Mucosa of gallbladder (tissue), 1 donor: ENCODE data around the gene PSORS1C1. TPM values are rescaled to one million over a fixed set of nuclear protein-coding genes. Genes with fewer than 3 reads are reported as not detected.
"Not testable (repeated sequence)": the region's sequence is repeated elsewhere in the genome, so short reads cannot be mapped to it uniquely, and the experiment has no call there.

Experiments used
- DNase-seq: peaks from one replicate; pipeline ENCODE4 v3.0.0-alpha.2; 2020; ENCODE audit warnings: low spot score
- total RNA-seq: library from RNA; stranded (reverse); gene quantifications from one replicate; pipeline ENCODE4 v1.2.1, GENCODE V29; 2021
- donor health status: DM: no; HTN: no; CAD: no.

The PSORS1C1 gene
- total RNA-seq, 1 donor from 2014 or later = 11.0 TPM

- DNase-seq = no peak
These were observed 63.8 kb downstream of the PSORS1C1 start for GRCh38 chr6:31178143-31179041.

DNA sequence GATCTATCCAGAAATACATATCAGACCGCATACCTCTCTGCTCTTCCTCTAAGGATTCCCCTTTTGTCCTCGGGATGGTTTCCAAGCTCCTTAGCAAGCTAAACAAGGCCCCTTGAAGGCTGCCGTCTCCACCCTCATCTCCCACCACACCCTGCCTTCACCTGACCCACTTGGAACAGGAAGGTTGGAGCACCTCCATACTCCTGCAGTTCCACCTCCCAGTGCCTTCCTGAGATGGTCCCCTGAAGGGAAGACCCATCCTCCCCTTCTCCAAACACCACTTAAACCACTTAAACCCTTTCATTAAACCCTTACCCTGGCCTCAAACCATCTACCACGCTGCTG, 64.4 kb downstream of the PSORS1C1 start:
- no peak for DNase-seq

GRCh38 chr6:31179896-31180295, 65.3 kb downstream of the PSORS1C1 start:
- DNase-seq = no peak

GRCh38 chr6:31180500-31180899, 65.9 kb downstream of the PSORS1C1 start:
- peak; percentile 72 for DNase-seq

GRCh38 chr6:31183287-31183686, 68.7 kb downstream of the PSORS1C1 start:
- DNase-seq = not testable (repeated sequence)

GRCh38 chr6:31183859-31184258, 69.3 kb downstream of the PSORS1C1 start:
- not testable (repeated sequence) for DNase-seq

DNA sequence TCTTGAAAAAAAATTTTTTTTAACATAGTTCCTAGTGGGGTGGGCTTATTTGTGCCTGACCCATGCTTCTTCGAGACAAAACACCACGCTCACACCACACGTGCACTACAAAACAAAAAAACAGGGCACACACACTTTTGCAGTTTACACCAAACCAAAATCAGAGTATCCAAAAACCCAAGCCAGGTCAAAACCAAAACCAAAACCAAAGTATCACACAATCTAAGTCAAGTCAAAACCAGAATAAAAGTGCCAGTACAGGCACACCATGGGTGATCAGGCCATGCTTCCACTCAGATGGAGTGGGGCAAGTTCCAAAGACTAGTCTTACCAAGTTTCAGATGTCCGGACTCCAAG, 71.1 kb downstream of the PSORS1C1 start:
- DNase-seq = not testable (repeated sequence)

DNA sequence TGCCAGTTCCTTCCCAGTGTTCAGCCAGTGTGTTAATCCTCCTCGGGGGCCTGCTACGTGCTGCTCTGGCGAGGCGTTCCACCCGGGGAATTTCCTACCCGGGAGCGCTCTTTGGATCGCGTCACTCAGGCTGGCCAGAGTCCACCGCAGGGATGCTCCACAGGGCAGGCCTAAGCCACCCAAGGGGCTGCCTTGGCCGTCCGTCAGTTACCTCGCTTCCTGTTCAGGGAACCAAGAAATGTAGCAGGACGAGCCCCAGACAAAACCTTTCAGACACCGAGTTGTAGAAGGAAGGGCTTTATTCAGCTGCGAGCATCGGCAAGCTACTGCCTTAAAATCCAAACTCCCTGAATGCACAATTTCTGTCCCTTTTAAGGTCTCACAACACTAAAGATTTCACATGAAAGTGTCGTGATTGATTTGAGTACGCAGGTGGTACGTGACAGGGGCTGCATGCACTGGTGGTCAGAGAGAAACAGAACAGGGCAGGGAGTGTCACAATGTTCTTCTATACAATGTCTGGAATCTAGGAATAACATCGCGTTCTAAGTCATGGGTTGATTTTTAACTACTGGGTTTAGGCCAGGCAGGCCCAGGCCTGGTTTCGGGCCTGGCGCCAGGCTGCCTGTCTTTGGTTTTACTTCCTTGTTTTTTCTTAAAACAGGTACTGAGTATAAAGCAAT, 71.6 kb downstream of the PSORS1C1 start:
- peak; percentile 72 for DNase-seq

DNA sequence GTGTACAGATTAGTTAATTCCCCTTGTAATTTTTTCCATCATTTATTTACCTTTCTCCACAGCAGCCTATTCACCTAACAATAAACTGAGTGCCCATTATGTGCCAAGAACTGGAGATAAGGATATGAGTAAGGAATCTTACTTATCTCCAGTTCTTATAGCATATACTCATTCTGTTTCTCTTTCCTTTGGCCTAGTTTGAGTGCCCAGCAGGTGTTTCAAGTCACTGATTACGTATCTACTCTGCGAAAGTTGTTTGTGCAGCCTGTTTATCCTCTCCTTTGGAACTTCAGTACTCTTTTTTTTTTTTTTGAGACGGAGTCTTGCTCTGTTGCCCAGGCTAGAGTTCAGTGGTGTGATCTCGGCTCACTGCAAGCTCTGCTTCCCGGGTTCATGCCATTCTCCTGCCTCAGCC, 73.2 kb downstream of the PSORS1C1 start:
- DNase-seq = peak; percentile 42

GRCh38 chr6:31189223-31189622, 74.6 kb downstream of the PSORS1C1 start:
- DNase-seq = not testable (repeated sequence)

Other genes with a start within 250 kb of the PSORS1C1 start
- 457 TPM for gene DDR1, start 230.3 kb upstream of the PSORS1C1 start, total RNA-seq
- gene GTF2H4, start 206.6 kb upstream of the PSORS1C1 start, total RNA-seq = 37.0 TPM
- 61.4 TPM for gene VARS2, start 200.6 kb upstream of the PSORS1C1 start, total RNA-seq
- gene SFTA2, start 182.6 kb upstream of the PSORS1C1 start, total RNA-seq = 149 TPM
- gene MUCL3, start 173.8 kb upstream of the PSORS1C1 start, total RNA-seq = 93.5 TPM
- gene MUC21, start 131.1 kb upstream of the PSORS1C1 start, total RNA-seq = 7.1 TPM
- gene MUC22, start 104.3 kb upstream of the PSORS1C1 start, total RNA-seq = not detected
- not detected for gene C6orf15, start 2.2 kb upstream of the PSORS1C1 start, total RNA-seq
- gene CDSN, start 5.6 kb downstream of the PSORS1C1 start, total RNA-seq = 0.17 TPM
- not detected for gene PSORS1C2, start 24.3 kb downstream of the PSORS1C1 start, total RNA-seq
- gene CCHCR1, start 43.0 kb downstream of the PSORS1C1 start, total RNA-seq = 28.8 TPM
- gene TCF19, start 43.8 kb downstream of the PSORS1C1 start, total RNA-seq = 4.8 TPM
- 9.7 TPM for gene POU5F1, start 55.9 kb downstream of the PSORS1C1 start, total RNA-seq
- 601 TPM for gene HLA-C, start 157.3 kb downstream of the PSORS1C1 start, total RNA-seq
- 1,432 TPM for gene HLA-B, start 242.4 kb downstream of the PSORS1C1 start, total RNA-seq